Mucosa of descending colon (tissue), 3 donors: ENCODE data around the gene MEGF6. TPM values are rescaled to one million over a fixed set of nuclear protein-coding genes. Genes with fewer than 3 reads are reported as not detected.

Experiments used
- ATAC-seq: fragments of 200-7000 bp; cut with Tn5 transposase; one replicate; pipeline ENCODE4 v1.9.1; 2020; ENCODE audit warnings: mild to moderate bottlenecking, moderate library complexity
- DNase-seq, 3 donors: peaks; one replicate each; pipeline ENCODE4 v3.0.0-alpha.2; 2020
- H3K36me3 ChIP-seq: fragments of 200-600 bp; one replicate; pipeline ENCODE4 v1.8.0; 2021; ENCODE audit warnings: low read depth, mild to moderate bottlenecking
- H3K4me1 ChIP-seq: fragments of 200-600 bp; one replicate; pipeline ENCODE4 v1.8.0; 2021; ENCODE audit warnings: low read depth, mild to moderate bottlenecking
- H3K4me3 ChIP-seq: fragments of 200-600 bp; one replicate; pipeline ENCODE4 v1.8.0; 2021; ENCODE audit warnings: mild to moderate bottlenecking
- H3K9me3 ChIP-seq: fragments of 200-600 bp; one replicate; pipeline ENCODE4 v1.8.0; 2021; ENCODE audit warnings: mild to moderate bottlenecking
- intact Hi-C, 2 donors: fragments of 100-400 bp; cut with DNase I in 1 of 2; cut with micrococcal nuclease in 1 of 2; formaldehyde crosslinking; loops; one replicate each; pipeline versions ENCODE4 v1.11.0 to v1.11.1; 2022; cut with DNase I, micrococcal nuclease
- total RNA-seq, 3 donors: library from RNA; stranded (reverse); fragmentation: NEBNext Ultra II Directional in 2 of 3; extraction: Animal tissue kit (Norgen Biotek cat#: 25700) in 2 of 3; gene quantifications; one replicate each; pipeline versions ENCODE4 v1.2.1 to v1.2.4, GENCODE V29; 2021 to 2023
- TF ChIP-seq, protein P1 (sequence below): fragments of 200-600 bp; IDR thresholded peaks from one replicate; pipeline ENCODE4 v1.8.0; 2022; ENCODE audit warnings: antibody characterized with exemption, mild to moderate bottlenecking
- donor health status: DM: no; HTN: no; CAD: no; lungs with moderate emphysema.
- donor health status: DM: no; HTN: no; CAD: no.
- donor health status: DM: no; HTN: yes; CAD: no.

Gene MEGF6
- total RNA-seq, 3 donors from 2014 or later: 6.2 to 12.2 (median 8.5) TPM

- DNase-seq (no peak), ATAC-seq (no peak)
- Histone ChIP-seq H3K36me3 (no peaks in the 10 kb centered on the region), H3K4me3 (no peak overlapping the region), H3K4me1 (no peaks in the 10 kb centered on the region), H3K9me3 (no peaks in the 10 kb centered on the region)
- TF ChIP-seq, protein P1, sequence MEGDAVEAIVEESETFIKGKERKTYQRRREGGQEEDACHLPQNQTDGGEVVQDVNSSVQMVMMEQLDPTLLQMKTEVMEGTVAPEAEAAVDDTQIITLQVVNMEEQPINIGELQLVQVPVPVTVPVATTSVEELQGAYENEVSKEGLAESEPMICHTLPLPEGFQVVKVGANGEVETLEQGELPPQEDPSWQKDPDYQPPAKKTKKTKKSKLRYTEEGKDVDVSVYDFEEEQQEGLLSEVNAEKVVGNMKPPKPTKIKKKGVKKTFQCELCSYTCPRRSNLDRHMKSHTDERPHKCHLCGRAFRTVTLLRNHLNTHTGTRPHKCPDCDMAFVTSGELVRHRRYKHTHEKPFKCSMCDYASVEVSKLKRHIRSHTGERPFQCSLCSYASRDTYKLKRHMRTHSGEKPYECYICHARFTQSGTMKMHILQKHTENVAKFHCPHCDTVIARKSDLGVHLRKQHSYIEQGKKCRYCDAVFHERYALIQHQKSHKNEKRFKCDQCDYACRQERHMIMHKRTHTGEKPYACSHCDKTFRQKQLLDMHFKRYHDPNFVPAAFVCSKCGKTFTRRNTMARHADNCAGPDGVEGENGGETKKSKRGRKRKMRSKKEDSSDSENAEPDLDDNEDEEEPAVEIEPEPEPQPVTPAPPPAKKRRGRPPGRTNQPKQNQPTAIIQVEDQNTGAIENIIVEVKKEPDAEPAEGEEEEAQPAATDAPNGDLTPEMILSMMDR: no peak
- intact Hi-C loops: no loop called here
Measured at GRCh38 chr1:3603156-3603555, 8.2 kb downstream of the MEGF6 start.

DNA sequence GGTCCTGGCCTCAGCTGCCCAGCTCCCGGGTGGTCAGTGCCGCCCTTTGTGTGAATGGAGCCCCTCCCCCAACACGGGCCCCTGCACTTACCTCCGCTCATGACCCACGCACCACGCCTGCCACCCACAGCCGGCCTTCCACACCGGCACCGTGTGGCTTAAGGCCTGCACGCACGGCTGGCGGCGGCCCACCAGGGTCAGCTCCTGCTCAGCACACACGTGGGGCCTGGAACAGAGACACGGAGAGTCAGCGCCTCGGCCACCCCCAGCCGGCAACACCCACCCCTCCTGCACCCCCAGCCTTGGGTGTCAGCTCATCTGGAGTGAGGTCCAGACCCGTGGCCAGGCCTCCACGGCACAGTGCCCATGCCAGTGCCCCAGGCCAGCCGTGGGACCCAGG lies 8.9 kb downstream of the MEGF6 start:
- Histone ChIP-seq H3K4me1 (peaks cover 6% of the 10 kb centered on the region), H3K4me3 (no peak overlapping the region), H3K36me3 (no peaks in the 10 kb centered on the region), H3K9me3 (no peaks in the 10 kb centered on the region)
- TF ChIP-seq, protein P1: no peak
- DNase-seq: no peak
- ATAC-seq: no peak
- intact Hi-C loops: no loop called here

- no peak overlapping the region for H3K4me3 ChIP-seq
- no peaks in the 10 kb centered on the region for H3K36me3 ChIP-seq
- no peak for ATAC-seq
- DNase-seq: no peak
- H3K9me3 ChIP-seq: no peaks in the 10 kb centered on the region
- intact Hi-C loops: no loop called here
- TF ChIP-seq, protein P1: no peak
- H3K4me1 ChIP-seq: peaks cover 7% of the 10 kb centered on the region
Measured at GRCh38 chr1:3601743-3602142, 9.6 kb downstream of the MEGF6 start.

- TF ChIP-seq, protein P1: no peak
Measured at GRCh38 chr1:3600354-3600753, 11.0 kb downstream of the MEGF6 start.

GRCh38 chr1:3599816-3600215 lies 11.5 kb downstream of the MEGF6 start:
- no peaks in the 10 kb centered on the region for H3K9me3 ChIP-seq
- no peak overlapping the region for H3K4me3 ChIP-seq
- TF ChIP-seq, protein P1: no peak
- H3K36me3 ChIP-seq: no peaks in the 10 kb centered on the region
- no peak for ATAC-seq
- no peak for DNase-seq
- peaks cover 7% of the 10 kb centered on the region for H3K4me1 ChIP-seq
- intact Hi-C loops: no loop called here

More at GRCh38 chr1:3600354-3600753, 11.0 kb downstream of the MEGF6 start:
- intact Hi-C loops: no loop called here
- Histone ChIP-seq H3K36me3 (no peaks in the 10 kb centered on the region), H3K4me3 (no peak overlapping the region), H3K9me3 (no peaks in the 10 kb centered on the region), H3K4me1 (peaks cover 7% of the 10 kb centered on the region)
- DNase-seq (no peak), ATAC-seq (no peak)

DNA sequence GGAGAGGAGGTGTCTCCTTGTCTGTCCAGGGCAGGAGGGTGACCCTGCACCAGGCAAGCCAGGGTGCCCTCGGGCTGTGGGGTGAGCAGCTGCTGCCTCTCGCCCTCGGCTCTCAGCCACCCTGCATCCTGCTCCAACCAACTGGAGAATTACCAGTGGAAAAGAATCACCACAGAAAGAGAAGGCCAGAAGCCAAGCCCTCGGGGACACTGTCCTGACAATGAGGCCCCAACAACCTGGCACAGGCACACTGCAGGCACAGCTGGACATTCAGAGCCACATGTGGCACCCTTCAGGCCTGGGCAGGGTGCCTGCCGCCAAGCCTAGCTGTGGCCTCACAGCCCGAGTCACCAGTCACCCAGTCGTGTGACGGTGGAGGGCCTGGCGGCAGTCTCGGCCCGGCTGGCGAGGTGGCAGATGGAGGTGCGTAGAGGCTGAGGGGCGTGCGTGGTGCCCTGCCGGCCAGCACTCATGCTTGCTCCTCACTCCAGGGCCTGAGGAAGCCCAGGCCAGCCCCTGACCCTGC lies 12.0 kb downstream of the MEGF6 start:
- intact Hi-C loops: no loop called here
- ATAC-seq: no peak
- no peak for DNase-seq
- TF ChIP-seq, protein P1: no peak
- Histone ChIP-seq H3K4me1 (peaks cover 7% of the 10 kb centered on the region), H3K4me3 (no peak overlapping the region), H3K36me3 (no peaks in the 10 kb centered on the region), H3K9me3 (no peaks in the 10 kb centered on the region)
